ENCODE measurements around the gene ELFN2. TPM values are rescaled to one million over a fixed set of nuclear protein-coding genes. Genes with fewer than 3 reads are reported as not detected.

The ELFN2 gene
- total RNA-seq, 1 donor from 2014 or later: 0.36 TPM

GRCh38 chr22:37334461-37334858, 92.8 kb downstream of the ELFN2 start:
- Mint-ChIP-seq H3K4me3 (ENCODE audit: low read depth) (no peak overlapping the region), H3K9me3 (ENCODE audit: low read depth) (no peaks in the 10 kb centered on the region), H3K27me3 (peaks cover 61% of the 10 kb centered on the region), H3K4me1 (ENCODE audit: low read depth) (peaks cover 11% of the 10 kb centered on the region), H3K27ac (no peak overlapping the region), H3K36me3 (ENCODE audit: insufficient read depth) (no peaks in the 10 kb centered on the region)
- TF ChIP-seq CTCF (IDR thresholded peaks at IDR 0.05; ENCODE audit: unreplicated experiment): no peak
- DNase-seq (ENCODE audit: low spot score, unreplicated experiment): no peak

- Mint-ChIP-seq H3K36me3 (ENCODE audit: insufficient read depth) (no peaks in the 10 kb centered on the region), H3K4me1 (ENCODE audit: low read depth) (peaks cover 13% of the 10 kb centered on the region), H3K27me3 (peaks cover 57% of the 10 kb centered on the region), H3K27ac (no peak overlapping the region), H3K9me3 (ENCODE audit: low read depth) (no peaks in the 10 kb centered on the region), H3K4me3 (ENCODE audit: low read depth) (no peak overlapping the region)
- no peak for TF ChIP-seq CTCF (IDR thresholded peaks at IDR 0.05; ENCODE audit: unreplicated experiment)
- DNase-seq (ENCODE audit: low spot score, unreplicated experiment): no peak
Observed at GRCh38 chr22:37333724-37334460, 93.4 kb downstream of the ELFN2 start.

GRCh38 chr22:37331856-37332536, 95.3 kb downstream of the ELFN2 start:
- Mint-ChIP-seq H3K27me3 (peaks cover 45% of the 10 kb centered on the region), H3K4me1 (ENCODE audit: low read depth) (peaks cover 18% of the 10 kb centered on the region), H3K27ac (no peak overlapping the region), H3K36me3 (ENCODE audit: insufficient read depth) (no peaks in the 10 kb centered on the region), H3K9me3 (ENCODE audit: low read depth) (no peaks in the 10 kb centered on the region), H3K4me3 (ENCODE audit: low read depth) (no peak overlapping the region)
- no peak for TF ChIP-seq CTCF (IDR thresholded peaks at IDR 0.05; ENCODE audit: unreplicated experiment)
- DNase-seq (ENCODE audit: low spot score, unreplicated experiment): no peak

- H3K4me3 Mint-ChIP-seq (ENCODE audit: low read depth): no peak overlapping the region
- peaks cover 24% of the 10 kb centered on the region for H3K4me1 Mint-ChIP-seq (ENCODE audit: low read depth)
- H3K36me3 Mint-ChIP-seq (ENCODE audit: insufficient read depth): no peaks in the 10 kb centered on the region
- no peaks in the 10 kb centered on the region for H3K9me3 Mint-ChIP-seq (ENCODE audit: low read depth)
- H3K27ac Mint-ChIP-seq: no peak overlapping the region
- TF ChIP-seq CTCF (IDR thresholded peaks at IDR 0.05; ENCODE audit: unreplicated experiment): no peak
- peaks cover 36% of the 10 kb centered on the region for H3K27me3 Mint-ChIP-seq
- DNase-seq (ENCODE audit: low spot score, unreplicated experiment): no peak
Observed at GRCh38 chr22:37331034-37331428, 96.2 kb downstream of the ELFN2 start.

- peaks cover 30% of the 10 kb centered on the region for H3K27me3 Mint-ChIP-seq
- no peaks in the 10 kb centered on the region for H3K9me3 Mint-ChIP-seq (ENCODE audit: low read depth)
- peaks cover 23% of the 10 kb centered on the region for H3K4me1 Mint-ChIP-seq (ENCODE audit: low read depth)
- DNase-seq (ENCODE audit: low spot score, unreplicated experiment): peak; percentile 81
- no peak overlapping the region for H3K4me3 Mint-ChIP-seq (ENCODE audit: low read depth)
- peak overlapping the region; percentile 60 for H3K27ac Mint-ChIP-seq
- no peaks in the 10 kb centered on the region for H3K36me3 Mint-ChIP-seq (ENCODE audit: insufficient read depth)
- peak; percentile 60 for TF ChIP-seq CTCF (IDR thresholded peaks at IDR 0.05; ENCODE audit: unreplicated experiment)
Observed at GRCh38 chr22:37330200-37331033, 96.9 kb downstream of the ELFN2 start.

All from progenitor cell of endocrine pancreas (in vitro differentiated cells).